Osteocyte (in vitro differentiated cells): Measurements from ENCODE around the gene TBX19. TPM values are rescaled to one million over a fixed set of nuclear protein-coding genes. Genes with fewer than 3 reads are reported as not detected.

Experiments used
- DNase-seq: peaks from one replicate; pipeline ENCODE4 v3.0.0; 2021; ENCODE audit warnings: mixed read lengths; ENCODE audit not compliant: unreplicated experiment; ENCODE audit errors: extremely low spot score
- H3K27ac Mint-ChIP-seq: one replicate; pipeline ENCODE4 v1.8.0; 2021; ENCODE audit warnings: mild to moderate bottlenecking, mixed read lengths; ENCODE audit not compliant: unreplicated experiment
- H3K27me3 Mint-ChIP-seq: one replicate; pipeline ENCODE4 v1.8.0; 2021; ENCODE audit warnings: mixed read lengths; ENCODE audit not compliant: unreplicated experiment
- H3K36me3 Mint-ChIP-seq: one replicate; pipeline ENCODE4 v1.8.0; 2021; ENCODE audit warnings: mixed read lengths; ENCODE audit not compliant: unreplicated experiment
- H3K4me1 Mint-ChIP-seq: one replicate; pipeline ENCODE4 v1.8.0; 2021; ENCODE audit warnings: mixed read lengths; ENCODE audit not compliant: unreplicated experiment
- H3K4me3 Mint-ChIP-seq: one replicate; pipeline ENCODE4 v1.8.0; 2021; ENCODE audit warnings: mild to moderate bottlenecking, moderate library complexity, mixed read lengths; ENCODE audit not compliant: unreplicated experiment
- H3K9me3 Mint-ChIP-seq: one replicate; pipeline ENCODE4 v1.8.0; 2021; ENCODE audit warnings: mixed read lengths; ENCODE audit not compliant: unreplicated experiment
- total RNA-seq: library from RNA; stranded (reverse); gene quantifications from 2 replicates; pipeline ENCODE4 v1.2.1, GENCODE V29; 2021
- TF ChIP-seq, protein P1 (sequence below): fragments of 200-600 bp; sonication (generic); IDR thresholded peaks from 2 replicates; pipeline ENCODE4 v1.5.0; 2021; ENCODE audit warnings: antibody characterized with exemption, mild to moderate bottlenecking, moderate library complexity

Gene TBX19
- total RNA-seq, 1 donor from 2014 or later = 2.5 TPM

DNA sequence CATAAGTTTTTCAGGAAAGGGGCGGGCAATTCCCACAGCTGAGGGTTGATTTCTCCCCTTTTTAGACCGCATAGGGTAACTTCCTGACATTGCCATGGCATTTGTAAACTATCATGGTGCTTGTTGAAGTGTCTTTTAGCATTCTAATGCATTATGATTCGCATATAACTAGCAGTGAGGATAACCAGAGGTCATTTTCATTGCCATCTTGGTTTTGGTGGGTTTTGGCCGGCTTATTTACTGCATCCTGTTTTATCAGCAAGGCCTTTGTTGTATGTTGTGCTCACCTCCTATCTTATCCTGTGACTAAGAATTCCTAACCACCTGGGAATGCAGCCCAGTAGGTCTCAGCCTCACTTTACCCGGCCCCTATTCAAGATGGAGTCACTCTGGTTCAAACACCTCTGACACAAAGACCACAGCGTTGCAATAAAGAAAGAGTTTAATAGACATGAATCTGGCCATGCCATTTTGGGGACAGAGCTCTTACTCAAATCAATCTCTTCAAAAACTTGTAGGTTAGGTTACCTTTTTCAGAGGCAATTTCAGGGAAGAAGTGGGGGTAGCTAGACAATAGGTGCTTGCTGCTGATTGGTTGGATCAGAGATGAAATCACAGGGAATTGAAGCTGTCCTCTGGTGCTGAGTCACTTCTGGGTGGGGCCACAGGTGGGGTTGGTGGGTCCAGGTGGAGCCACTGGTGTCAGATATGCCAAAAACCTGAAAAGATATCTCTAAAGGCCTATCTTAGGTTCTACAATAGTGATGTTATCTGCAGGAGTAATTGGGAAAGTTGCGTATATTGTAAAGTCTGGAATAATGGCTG, 23.3 kb downstream of the TBX19 start:
- no peaks in the 10 kb centered on the region for H3K27me3 Mint-ChIP-seq

DNA sequence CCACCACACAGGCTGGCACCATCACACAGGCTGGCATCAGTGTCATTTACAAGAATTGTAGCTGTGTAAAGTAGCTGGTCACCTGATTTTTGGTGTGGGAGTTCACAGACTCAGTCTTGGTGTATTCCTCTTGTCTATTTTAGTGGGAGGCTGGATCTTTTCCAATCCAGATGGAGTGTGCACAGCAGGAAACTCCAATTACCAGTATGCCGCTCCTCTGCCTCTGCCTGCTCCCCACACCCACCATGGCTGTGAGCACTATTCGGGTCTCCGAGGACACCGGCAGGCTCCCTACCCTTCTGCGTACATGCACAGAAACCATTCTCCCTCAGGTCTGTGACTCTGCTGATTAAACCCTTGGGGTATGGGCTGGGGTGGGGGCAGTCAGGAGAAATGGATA, 24.2 kb downstream of the TBX19 start:
- peaks cover 3% of the 10 kb centered on the region for H3K9me3 Mint-ChIP-seq
- H3K36me3 Mint-ChIP-seq = peaks cover 6% of the 10 kb centered on the region
- no peaks in the 10 kb centered on the region for H3K27me3 Mint-ChIP-seq
- peaks cover 46% of the 10 kb centered on the region for H3K4me1 Mint-ChIP-seq
- TF ChIP-seq, protein P1, sequence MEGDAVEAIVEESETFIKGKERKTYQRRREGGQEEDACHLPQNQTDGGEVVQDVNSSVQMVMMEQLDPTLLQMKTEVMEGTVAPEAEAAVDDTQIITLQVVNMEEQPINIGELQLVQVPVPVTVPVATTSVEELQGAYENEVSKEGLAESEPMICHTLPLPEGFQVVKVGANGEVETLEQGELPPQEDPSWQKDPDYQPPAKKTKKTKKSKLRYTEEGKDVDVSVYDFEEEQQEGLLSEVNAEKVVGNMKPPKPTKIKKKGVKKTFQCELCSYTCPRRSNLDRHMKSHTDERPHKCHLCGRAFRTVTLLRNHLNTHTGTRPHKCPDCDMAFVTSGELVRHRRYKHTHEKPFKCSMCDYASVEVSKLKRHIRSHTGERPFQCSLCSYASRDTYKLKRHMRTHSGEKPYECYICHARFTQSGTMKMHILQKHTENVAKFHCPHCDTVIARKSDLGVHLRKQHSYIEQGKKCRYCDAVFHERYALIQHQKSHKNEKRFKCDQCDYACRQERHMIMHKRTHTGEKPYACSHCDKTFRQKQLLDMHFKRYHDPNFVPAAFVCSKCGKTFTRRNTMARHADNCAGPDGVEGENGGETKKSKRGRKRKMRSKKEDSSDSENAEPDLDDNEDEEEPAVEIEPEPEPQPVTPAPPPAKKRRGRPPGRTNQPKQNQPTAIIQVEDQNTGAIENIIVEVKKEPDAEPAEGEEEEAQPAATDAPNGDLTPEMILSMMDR = no peak
- no peak for DNase-seq
- no peak overlapping the region for H3K4me3 Mint-ChIP-seq
- no peak overlapping the region for H3K27ac Mint-ChIP-seq

More for the DNA sequence above, 23.3 kb downstream of the TBX19 start:
- TF ChIP-seq, protein P1 = no peak
- Mint-ChIP-seq H3K4me1 (peaks cover 46% of the 10 kb centered on the region), H3K4me3 (no peak overlapping the region), H3K36me3 (peaks cover 5% of the 10 kb centered on the region), H3K9me3 (peaks cover 3% of the 10 kb centered on the region), H3K27ac (no peak overlapping the region)
- no peak for DNase-seq

DNA sequence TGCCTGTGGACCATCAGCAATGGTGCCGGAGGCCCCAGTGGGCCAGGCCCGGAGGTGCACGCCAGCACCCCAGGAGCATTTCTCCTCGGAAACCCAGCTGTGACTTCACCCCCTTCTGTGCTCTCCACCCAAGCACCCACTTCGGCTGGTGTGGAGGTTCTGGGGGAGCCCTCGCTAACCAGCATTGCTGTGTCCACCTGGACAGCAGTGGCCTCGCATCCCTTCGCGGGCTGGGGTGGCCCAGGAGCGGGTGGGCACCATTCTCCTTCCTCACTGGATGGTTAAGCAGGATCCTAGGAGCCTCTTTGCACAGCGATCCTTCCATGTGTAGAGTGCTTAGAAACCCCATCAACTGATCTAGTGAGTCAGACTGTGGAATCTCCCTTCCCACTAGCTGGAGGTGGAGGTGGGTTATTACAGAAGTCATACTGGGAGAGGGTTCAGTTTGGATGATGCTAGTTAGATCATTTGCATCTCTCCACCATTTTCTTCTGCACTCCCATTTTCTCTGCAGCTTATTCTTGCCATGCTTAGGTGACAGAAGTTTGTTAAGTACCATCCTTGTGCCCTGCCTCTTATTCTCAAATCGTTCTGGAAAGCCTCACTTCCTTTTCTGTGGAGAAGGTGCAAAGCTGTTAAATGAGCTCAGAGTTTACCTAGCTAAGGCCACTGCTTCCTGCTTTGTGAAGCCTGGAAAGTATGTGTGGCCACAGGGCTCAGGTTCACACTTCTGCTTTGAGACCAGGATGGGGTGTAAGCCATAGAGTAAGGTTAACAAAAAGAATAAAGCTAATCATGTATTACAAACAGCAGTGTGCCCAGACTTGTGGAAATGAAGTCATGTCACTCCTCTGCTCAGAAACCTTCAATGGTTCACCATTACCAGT, 32.3 kb downstream of the TBX19 start:
- Mint-ChIP-seq H3K27me3 (no peaks in the 10 kb centered on the region), H3K4me1 (no peaks in the 10 kb centered on the region), H3K4me3 (no peak overlapping the region), H3K36me3 (peaks cover 9% of the 10 kb centered on the region), H3K27ac (no peak overlapping the region), H3K9me3 (no peaks in the 10 kb centered on the region)
- no peak for DNase-seq
- TF ChIP-seq, protein P1 = no peak

DNA sequence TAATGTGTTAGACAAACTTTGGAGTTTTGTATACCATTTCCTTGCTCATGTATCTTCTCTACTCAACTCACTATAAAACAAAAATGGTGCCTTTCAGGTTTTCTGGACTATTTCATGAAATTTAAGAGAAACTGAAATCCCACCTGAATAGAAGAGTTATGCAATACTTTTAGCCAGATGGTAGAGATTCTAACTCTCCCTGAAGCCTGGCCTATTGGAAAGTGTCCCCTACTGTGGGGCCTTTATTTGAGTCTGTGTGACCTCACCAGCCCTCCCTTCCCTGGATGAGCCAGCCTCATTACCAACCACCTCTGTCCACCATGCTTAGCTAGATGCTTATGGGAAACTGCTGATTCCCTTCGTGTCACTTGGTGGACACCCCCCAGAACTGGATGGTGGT, 35.5 kb downstream of the TBX19 start:
- no peaks in the 10 kb centered on the region for H3K27me3 Mint-ChIP-seq
- H3K36me3 Mint-ChIP-seq = peaks cover 10% of the 10 kb centered on the region
- peaks cover 19% of the 10 kb centered on the region for H3K4me1 Mint-ChIP-seq
- no peak for DNase-seq
- TF ChIP-seq, protein P1 = no peak
- H3K27ac Mint-ChIP-seq = no peak overlapping the region
- no peaks in the 10 kb centered on the region for H3K9me3 Mint-ChIP-seq
- H3K4me3 Mint-ChIP-seq = no peak overlapping the region

DNA sequence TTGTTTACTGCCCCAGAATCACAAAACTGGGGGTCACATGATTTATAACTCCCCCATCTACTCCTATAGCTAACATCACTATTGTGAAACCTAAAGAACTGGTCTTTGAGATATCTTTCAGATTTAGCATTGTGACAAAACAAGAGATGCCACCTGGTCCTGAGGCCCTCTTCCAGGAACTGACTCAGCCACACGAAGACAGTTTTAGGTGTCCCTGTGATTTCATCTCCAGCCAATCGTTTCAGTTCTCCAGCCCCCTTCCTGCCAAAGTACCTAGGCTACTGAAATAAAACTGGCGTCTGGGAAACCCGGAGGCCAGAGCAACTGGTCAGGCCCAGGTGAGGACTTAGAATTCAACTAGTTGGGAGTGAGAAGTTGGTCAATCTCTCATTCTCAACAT, 36.6 kb downstream of the TBX19 start:
- Mint-ChIP-seq H3K27me3 (no peaks in the 10 kb centered on the region), H3K9me3 (no peaks in the 10 kb centered on the region), H3K36me3 (peaks cover 10% of the 10 kb centered on the region), H3K27ac (no peak overlapping the region), H3K4me1 (peaks cover 26% of the 10 kb centered on the region), H3K4me3 (no peak overlapping the region)
- DNase-seq = no peak
- TF ChIP-seq, protein P1 = no peak
